Smooth muscle cell (in vitro differentiated cells): ENCODE measurements around the gene KCTD21. TPM values are rescaled to one million over a fixed set of nuclear protein-coding genes. Genes with fewer than 3 reads are reported as not detected.
A peak's percentile ranks its signal among the peaks of the same experiment; 100 is the strongest.

Source experiments
- DNase-seq: peaks from one replicate; lab custom pipeline; 2025; ENCODE audit not compliant: unreplicated experiment; lab: John Stamatoyannopoulos, UW
- H2AFZ ChIP-seq: fragments of 200-600 bp; sonication (generic); 2 replicates; pipeline ENCODE4 v1.6.0; 2016; ENCODE audit warnings: antibody characterized with exemption, low read depth, mild to moderate bottlenecking
- H3F3A ChIP-seq: fragments of 200-600 bp; sonication (generic); 2 replicates; pipeline ENCODE4 v1.6.0; 2017; ENCODE audit warnings: antibody characterized with exemption, low read depth
- H3K27ac ChIP-seq: fragments of 200-600 bp; sonication (generic); 2 replicates; pipeline ENCODE4 v1.5.1; 2016; ENCODE audit warnings: low read depth, mild to moderate bottlenecking
- H3K27me3 ChIP-seq: fragments of 200-600 bp; sonication (generic); 2 replicates; pipeline ENCODE4 v1.6.1; 2016; ENCODE audit warnings: low read depth, mild to moderate bottlenecking
- H3K36me3 ChIP-seq: fragments of 200-600 bp; sonication (generic); 2 replicates; pipeline ENCODE4 v1.5.1; 2016; ENCODE audit warnings: low read depth
- H3K4me1 ChIP-seq: fragments of 200-600 bp; sonication (generic); 2 replicates; pipeline ENCODE4 v1.5.1; 2016; ENCODE audit warnings: low read depth
- H3K4me2 ChIP-seq: fragments of 200-600 bp; sonication (generic); 2 replicates; pipeline ENCODE4 v1.6.0; 2016; ENCODE audit warnings: mild to moderate bottlenecking
- H3K4me3 ChIP-seq: fragments of 200-600 bp; sonication (generic); 2 replicates; pipeline ENCODE4 v1.5.1; 2016; ENCODE audit warnings: mild to moderate bottlenecking
- H3K79me2 ChIP-seq: fragments of 200-600 bp; sonication (generic); 2 replicates; pipeline ENCODE4 v1.6.0; 2016; ENCODE audit warnings: low read depth, mild to moderate bottlenecking
- H3K9ac ChIP-seq: fragments of 200-600 bp; sonication (generic); 2 replicates; pipeline ENCODE4 v1.6.0; 2016; ENCODE audit warnings: low read depth
- H3K9me3 ChIP-seq: fragments of 200-600 bp; sonication (generic); replicated peaks from 2 replicates; pipeline ENCODE4 v1.5.1; 2016; ENCODE audit warnings: low read depth
- H4K20me1 ChIP-seq: fragments of 200-600 bp; sonication (generic); 2 replicates; pipeline ENCODE4 v1.6.0; 2016; ENCODE audit warnings: low read depth
- CTCF ChIP-seq: fragments of 200-600 bp; sonication (generic); IDR thresholded peaks from 2 replicates; pipeline ENCODE4 v1.5.1; 2017; ENCODE audit warnings: borderline replicate concordance, mild to moderate bottlenecking, antibody characterized with exemption; ENCODE audit not compliant: insufficient read depth, poor library complexity, severe bottlenecking
- WGBS: methylation state at CpG from one replicate; pipeline ENCODE4 v1.1.7; 2016; ENCODE audit warnings: low lambda C conversion rate; 5-methylcytosine and 5-hydroxymethylcytosine counted together
- polyA plus RNA-seq: library from polyadenylated mRNA; unstranded; fragments of >200 nt; fragmentation: Nextera tagmentation; extraction: Ambion mirVana; gene quantifications from 2 replicates; pipeline ENCODE4 v1.2.1, GENCODE V29; 2016
- total RNA-seq: library from RNA; depleted of rRNA; stranded (reverse); fragments of >200 nt; gene quantifications from 2 replicates; pipeline ENCODE4 v1.2.3, GENCODE V29; 2014

Gene KCTD21
- total and polyA plus RNA-seq, 2 experiments from 2014 or later: 4.9 to 23.5 TPM

GRCh38 chr11:78231962-78232501 lies 43.6 kb upstream of the KCTD21 start:
- Histone ChIP-seq H3K27ac (peak overlapping the region; percentile 83), H3K4me2 (peak overlapping the region; percentile 58)
- DNase-seq: no peak

GRCh38 chr11:78230161-78230877 lies 41.9 kb upstream of the KCTD21 start:
- no peak for DNase-seq
- Histone ChIP-seq H3K4me1 (peaks cover 7% of the 10 kb centered on the region), H3K36me3 (no peaks in the 10 kb centered on the region), H3F3A (peaks cover 7% of the 10 kb centered on the region), H3K27me3 (no peaks in the 10 kb centered on the region), H3K27ac (peak overlapping the region; percentile 6), H3K4me2 (no peak overlapping the region), H3K9ac (no peak overlapping the region), H3K4me3 (no peak overlapping the region), H3K9me3 (no peaks in the 10 kb centered on the region), H2AFZ (no peak overlapping the region), H4K20me1 (no peaks in the 10 kb centered on the region), H3K79me2 (no peaks in the 10 kb centered on the region)
- 77% methylated on average over 7 of the region's 7 CpGs for WGBS
- TF ChIP-seq CTCF: no peak

More at GRCh38 chr11:78231962-78232501, 43.6 kb upstream of the KCTD21 start:
- H3K27me3 ChIP-seq: no peaks in the 10 kb centered on the region
- no peaks in the 10 kb centered on the region for H3K36me3 ChIP-seq
- no peaks in the 10 kb centered on the region for H3K9me3 ChIP-seq
- peaks cover 4% of the 10 kb centered on the region for H3K79me2 ChIP-seq
- TF ChIP-seq CTCF: no peak
- no peak overlapping the region for H2AFZ ChIP-seq
- H3K4me1 ChIP-seq: peaks cover 7% of the 10 kb centered on the region
- no peak overlapping the region for H3K4me3 ChIP-seq
- H3K9ac ChIP-seq: peak overlapping the region; percentile 36
- peaks cover 7% of the 10 kb centered on the region for H3F3A ChIP-seq
- no peaks in the 10 kb centered on the region for H4K20me1 ChIP-seq

- no peak for TF ChIP-seq CTCF
- no peaks in the 10 kb centered on the region for H4K20me1 ChIP-seq
- no peak overlapping the region for H3K4me3 ChIP-seq
- peaks cover 7% of the 10 kb centered on the region for H3F3A ChIP-seq
- no peak for DNase-seq
- H3K9ac ChIP-seq: no peak overlapping the region
- 98% methylated on average over 2 of the region's 2 CpGs for WGBS
- H2AFZ ChIP-seq: no peak overlapping the region
- H3K79me2 ChIP-seq: no peaks in the 10 kb centered on the region
- no peaks in the 10 kb centered on the region for H3K36me3 ChIP-seq
- H3K27ac ChIP-seq: no peak overlapping the region
- no peaks in the 10 kb centered on the region for H3K9me3 ChIP-seq
- H3K4me2 ChIP-seq: no peak overlapping the region
- no peaks in the 10 kb centered on the region for H3K27me3 ChIP-seq
- peaks cover 7% of the 10 kb centered on the region for H3K4me1 ChIP-seq
Measured at GRCh38 chr11:78229106-78229505, 40.7 kb upstream of the KCTD21 start.

- H2AFZ ChIP-seq: no peak overlapping the region
- no peak overlapping the region for H3K9ac ChIP-seq
- no peak overlapping the region for H3K4me2 ChIP-seq
- H3K9me3 ChIP-seq: no peaks in the 10 kb centered on the region
- H3K79me2 ChIP-seq: no peaks in the 10 kb centered on the region
- H3K36me3 ChIP-seq: no peaks in the 10 kb centered on the region
- peaks cover 7% of the 10 kb centered on the region for H3K4me1 ChIP-seq
- peak; percentile 49 for TF ChIP-seq CTCF
- no peaks in the 10 kb centered on the region for H4K20me1 ChIP-seq
- H3K27me3 ChIP-seq: no peaks in the 10 kb centered on the region
- H3K27ac ChIP-seq: no peak overlapping the region
- H3K4me3 ChIP-seq: no peak overlapping the region
- 99% methylated on average over 3 of the region's 3 CpGs for WGBS
- DNase-seq: no peak
- peaks cover 6% of the 10 kb centered on the region for H3F3A ChIP-seq
Measured at GRCh38 chr11:78228467-78228866, 40.0 kb upstream of the KCTD21 start.
